ENCODE measurements around the gene TLR7. TPM values are rescaled to one million over a fixed set of nuclear protein-coding genes. Genes with fewer than 3 reads are reported as not detected.

Gene TLR7
- polyA plus RNA-seq, 1 donor (not counting 4 experiments of a cell fraction or from before 2014, with no cell fraction given) = not detected

GRCh38 chrX:12892716-12893115 lies 25.8 kb downstream of the TLR7 start:
- Histone ChIP-seq H3K9me1 (ENCODE audit: control insufficient read depth, extremely low read depth, insufficient read depth, low read length) (no peaks in the 10 kb centered on the region), H3K9me3 (ENCODE audit: control insufficient read depth, low read depth, low read length) (no peaks in the 10 kb centered on the region), H3K4me2 (ENCODE audit: control insufficient read depth, extremely low read depth, insufficient read depth, low read depth, low read length) (no peak overlapping the region), H3K4me1 (ENCODE audit: control insufficient read depth, extremely low read depth, insufficient read depth, low read length) (no peaks in the 10 kb centered on the region), H4K20me1 (ENCODE audit: control insufficient read depth, extremely low read depth, insufficient read depth, low read length) (no peaks in the 10 kb centered on the region), H3K27ac (ENCODE audit: control insufficient read depth, insufficient read depth, low read length) (no peak overlapping the region), H3K4me3 (ENCODE audit: control insufficient read depth in 2 of 3, extremely low read depth in 1 of 3, insufficient read depth in 2 of 3, low read depth in 1 of 3, low read length in 3 of 3) (no peak overlapping the region), H3K79me2 (ENCODE audit: control insufficient read depth, insufficient read depth, low read length) (no peaks in the 10 kb centered on the region), H3K9ac (ENCODE audit: control insufficient read depth, extremely low read depth, insufficient read depth, low read length) (no peak overlapping the region), H3K36me3 (ENCODE audit: control insufficient read depth in 2 of 2, extremely low read depth in 1 of 2, insufficient read depth in 2 of 2, low read length in 2 of 2) (no peaks in the 10 kb centered on the region), H3K27me3 (ENCODE audit: control insufficient read depth, extremely low read depth, insufficient read depth, low read length) (no peaks in the 10 kb centered on the region), H2AFZ (ENCODE audit: control insufficient read depth, low read length) (no peak overlapping the region)
- TF ChIP-seq EZH2 (IDR thresholded peaks at IDR 0.05; ENCODE audit: low read length) (no peak), CTCF (optimal IDR thresholded peaks at IDR 0.05 in 1 of 3, IDR thresholded peaks at IDR 0.05 in 1 of 3, conservative IDR thresholded peaks at IDR 0.05 in 1 of 3; ENCODE audit: extremely low read depth in 1 of 3, insufficient read depth in 2 of 3, low read length in 3 of 3) (no peak)
- dilution Hi-C loops (cut with MboI; ENCODE audit: extremely low pct_ligation_motif_present, low sequenced_read_pairs) = no loop called here
- DNase-seq (ENCODE audit: low read depth, low spot score) (no peak), FAIRE-seq (no peak)

GRCh38 chrX:12894074-12895030 lies 27.5 kb downstream of the TLR7 start:
- DNase-seq (ENCODE audit: low read depth, low spot score) (no peak), FAIRE-seq (no peak)
- H4K20me1 ChIP-seq (ENCODE audit: control insufficient read depth, extremely low read depth, insufficient read depth, low read length) = no peaks in the 10 kb centered on the region
- dilution Hi-C loops (cut with MboI; ENCODE audit: extremely low pct_ligation_motif_present, low sequenced_read_pairs) = no loop called here
- H3K9ac ChIP-seq (ENCODE audit: control insufficient read depth, extremely low read depth, insufficient read depth, low read length) = no peak overlapping the region
- no peaks in the 10 kb centered on the region for H3K79me2 ChIP-seq (ENCODE audit: control insufficient read depth, insufficient read depth, low read length)
- H3K4me1 ChIP-seq (ENCODE audit: control insufficient read depth, extremely low read depth, insufficient read depth, low read length) = no peaks in the 10 kb centered on the region
- H2AFZ ChIP-seq (ENCODE audit: control insufficient read depth, low read length) = no peak overlapping the region
- H3K4me2 ChIP-seq (ENCODE audit: control insufficient read depth, extremely low read depth, insufficient read depth, low read depth, low read length) = no peak overlapping the region
- H3K27me3 ChIP-seq (ENCODE audit: control insufficient read depth, extremely low read depth, insufficient read depth, low read length) = no peaks in the 10 kb centered on the region
- TF ChIP-seq CTCF (optimal IDR thresholded peaks at IDR 0.05 in 1 of 3, IDR thresholded peaks at IDR 0.05 in 1 of 3, conservative IDR thresholded peaks at IDR 0.05 in 1 of 3; ENCODE audit: extremely low read depth in 1 of 3, insufficient read depth in 2 of 3, low read length in 3 of 3) = peak; percentile 60 to 74 (median 65)
- TF ChIP-seq EZH2 (IDR thresholded peaks at IDR 0.05; ENCODE audit: low read length) = no peak
- no peaks in the 10 kb centered on the region for H3K9me1 ChIP-seq (ENCODE audit: control insufficient read depth, extremely low read depth, insufficient read depth, low read length)
- H3K36me3 ChIP-seq (ENCODE audit: control insufficient read depth in 2 of 2, extremely low read depth in 1 of 2, insufficient read depth in 2 of 2, low read length in 2 of 2) = no peaks in the 10 kb centered on the region
- H3K27ac ChIP-seq (ENCODE audit: control insufficient read depth, insufficient read depth, low read length) = no peak overlapping the region
- no peak overlapping the region for H3K4me3 ChIP-seq (ENCODE audit: control insufficient read depth in 2 of 3, extremely low read depth in 1 of 3, insufficient read depth in 2 of 3, low read depth in 1 of 3, low read length in 3 of 3)
- no peaks in the 10 kb centered on the region for H3K9me3 ChIP-seq (ENCODE audit: control insufficient read depth, low read depth, low read length)
